Erythroblast (primary cell): ENCODE results near the gene ATOH8.

Source experiments
- DNase-seq, 2 experiments: peaks; one replicate each; lab custom pipeline; 2025; lab: John Stamatoyannopoulos, UW
- GATA1 ChIP-seq: IDR thresholded peaks from 2 replicates; pipeline ENCODE4 v1.6.1; 2011; ENCODE audit warnings: low read depth, mild to moderate bottlenecking, control low read depth, low read length, moderate library complexity
- POLR2A ChIP-seq: IDR thresholded peaks from 2 replicates; pipeline ENCODE4 v1.6.1; 2011; ENCODE audit warnings: mild to moderate bottlenecking, low read length

Gene ATOH8

GRCh38 chr2:85803704-85804425 lies 50.1 kb downstream of the ATOH8 start:
- no peak for DNase-seq
- TF ChIP-seq POLR2A: no peak
- TF ChIP-seq GATA1: no peak

GRCh38 chr2:85804583-85804982 lies 50.8 kb downstream of the ATOH8 start:
- TF ChIP-seq GATA1: no peak
- TF ChIP-seq POLR2A: no peak
- peak in 1 of 2 experiments; percentile 36 for DNase-seq

GRCh38 chr2:85806358-85807118 lies 52.7 kb downstream of the ATOH8 start:
- DNase-seq: no peak
- TF ChIP-seq GATA1: no peak
- no peak for TF ChIP-seq POLR2A

GRCh38 chr2:85807756-85808155 lies 54.0 kb downstream of the ATOH8 start:
- no peak for TF ChIP-seq POLR2A
- TF ChIP-seq GATA1: no peak
- no peak for DNase-seq

- no peak for DNase-seq
- TF ChIP-seq GATA1 (no peak), POLR2A (no peak)
Observed at GRCh38 chr2:85810371-85811179, 56.8 kb downstream of the ATOH8 start.

- DNase-seq: no peak
- no peak for TF ChIP-seq GATA1
- TF ChIP-seq POLR2A: no peak
Observed at GRCh38 chr2:85811180-85812093, 57.6 kb downstream of the ATOH8 start.

GRCh38 chr2:85812094-85812735 lies 58.4 kb downstream of the ATOH8 start:
- no peak for TF ChIP-seq POLR2A
- no peak for TF ChIP-seq GATA1
- DNase-seq: no peak

- TF ChIP-seq GATA1: no peak
- no peak for TF ChIP-seq POLR2A
- DNase-seq: no peak
Observed at GRCh38 chr2:85813211-85813981, 59.6 kb downstream of the ATOH8 start.

- TF ChIP-seq POLR2A (no peak), GATA1 (no peak)
- DNase-seq: peak; percentile 73 to 84
Observed at GRCh38 chr2:85813982-85814801, 60.4 kb downstream of the ATOH8 start.

GRCh38 chr2:85814802-85815550 lies 61.2 kb downstream of the ATOH8 start:
- DNase-seq: no peak
- TF ChIP-seq GATA1: no peak
- TF ChIP-seq POLR2A: no peak
